ENCODE measurements around the gene SCFD2.

- no peak for TF ChIP-seq EZH2 (IDR thresholded peaks at IDR 0.05; ENCODE audit: insufficient read depth, poor library complexity, severe bottlenecking)
- no peak for TF ChIP-seq EZH2phosphoT487 (IDR thresholded peaks at IDR 0.05; ENCODE audit: insufficient read depth, low read depth)
Measured at GRCh38 chr4:52868133-52868532, 497.7 kb downstream of the SCFD2 start.
